Keratinocyte (primary cell): ENCODE measurements around the gene ADD2.

Source experiments
- CTCF ChIP-seq, 3 experiments: IDR thresholded peaks in 1 of 3; conservative IDR thresholded peaks in 1 of 3; optimal IDR thresholded peaks in 1 of 3; 2 replicates in 2 of 3; 3 replicates in 1 of 3; pipeline versions ENCODE3 to v1.5.1; 2011; ENCODE audit warnings: low read length in 3 of 3, mild to moderate bottlenecking in 3 of 3, moderate library complexity in 2 of 3, control low read depth in 1 of 3, inconsistent platforms in 1 of 3; ENCODE audit not compliant: insufficient read depth in 2 of 3; ENCODE audit errors: extremely low read depth in 1 of 3
- EZH2 ChIP-seq: IDR thresholded peaks from one replicate; pipeline ENCODE4 v1.6.1; 2012; ENCODE audit warnings: inconsistent platforms, mild to moderate bottlenecking, low read length, moderate library complexity

DNA sequence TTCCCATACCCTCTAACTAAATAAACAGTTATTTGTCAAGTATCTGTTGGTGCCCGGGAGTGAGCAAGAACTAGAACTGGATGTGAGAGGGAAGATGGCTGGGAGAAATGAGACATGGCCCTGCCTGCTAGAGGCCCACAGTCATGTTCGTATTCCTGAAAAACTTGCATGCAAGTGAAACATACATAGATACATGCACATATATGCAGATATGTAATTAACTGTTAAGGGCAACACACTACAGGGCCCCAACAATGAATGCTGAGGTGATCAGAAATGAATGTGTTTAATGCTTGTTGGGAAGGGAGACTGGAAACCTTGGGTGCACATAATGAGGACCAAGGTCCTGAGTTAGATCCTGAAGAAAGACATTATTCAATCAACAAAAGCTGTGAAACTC, 49.8 kb downstream of the ADD2 start:
- TF ChIP-seq CTCF (optimal IDR thresholded peaks at IDR 0.05 in 1 of 3, IDR thresholded peaks at IDR 0.05 in 1 of 3, conservative IDR thresholded peaks at IDR 0.05 in 1 of 3; ENCODE audit: extremely low read depth in 1 of 3, insufficient read depth in 2 of 3, low read length in 3 of 3): no peak
- TF ChIP-seq EZH2: no peak
